Raji (cell line): ENCODE measurements around the gene SPINT4.

Experiments used
- POLR2A ChIP-seq: IDR thresholded peaks from 2 replicates; pipeline ENCODE4 v1.6.1; 2011; ENCODE audit warnings: low read depth, low read length, control low read depth; ENCODE audit not compliant: insufficient read depth

Gene SPINT4

DNA sequence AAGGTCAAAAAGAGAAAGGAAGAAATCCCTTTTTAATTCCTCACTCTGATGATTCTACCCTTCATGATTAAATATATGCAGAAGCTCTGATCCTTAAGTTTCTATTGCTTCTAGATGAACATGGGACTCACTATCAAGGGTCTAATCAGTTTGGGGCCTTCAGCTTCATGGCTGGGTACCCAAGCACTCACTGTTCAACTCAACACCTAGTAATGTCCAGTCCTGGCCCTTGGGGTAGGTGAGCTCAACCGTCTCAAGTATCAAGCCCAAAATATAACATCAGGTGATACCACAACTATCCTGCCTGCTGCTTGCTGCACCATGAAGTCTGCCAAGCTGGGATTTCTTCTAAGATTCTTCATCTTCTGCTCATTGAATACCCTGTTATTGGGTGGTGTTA is at the start of gene SPINT4:
TSS of gene SPINT4 (plus strand) at position 301 of the 400 bp plus-strand sequence. CDS start at position 322, 21 bp downstream.
- TF ChIP-seq POLR2A = no peak

- TF ChIP-seq POLR2A = no peak
Observed at GRCh38 chr20:45672765-45673164, 49.4 kb upstream of the SPINT4 start.

GRCh38 chr20:45679650-45680049 is 42.5 kb upstream of the SPINT4 start:
- TF ChIP-seq POLR2A = no peak

DNA sequence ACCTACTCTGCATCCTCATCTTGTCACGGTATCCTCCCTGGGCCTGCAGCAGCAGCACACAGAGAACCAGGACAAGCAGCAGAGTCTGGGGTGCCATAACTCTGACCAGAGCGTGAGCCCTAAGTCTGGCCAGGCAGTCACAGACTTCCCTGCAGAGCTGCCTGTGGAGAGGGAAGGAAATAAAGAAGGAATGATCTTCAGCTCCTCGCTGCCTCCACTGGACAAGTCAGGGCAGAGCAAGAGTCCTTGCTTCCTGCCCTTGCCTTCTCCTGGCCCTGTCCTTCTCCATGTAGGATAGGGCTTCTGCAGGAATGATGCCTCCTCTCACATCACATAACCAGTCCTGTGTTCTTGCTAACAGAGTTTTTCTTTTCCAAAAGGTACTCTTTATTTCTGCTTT is 36.3 kb upstream of the SPINT4 start:
- TF ChIP-seq POLR2A = no peak

- no peak for TF ChIP-seq POLR2A
Observed at GRCh38 chr20:45695496-45695895, 26.7 kb upstream of the SPINT4 start.

GRCh38 chr20:45701104-45701503 is 21.0 kb upstream of the SPINT4 start:
- no peak for TF ChIP-seq POLR2A

DNA sequence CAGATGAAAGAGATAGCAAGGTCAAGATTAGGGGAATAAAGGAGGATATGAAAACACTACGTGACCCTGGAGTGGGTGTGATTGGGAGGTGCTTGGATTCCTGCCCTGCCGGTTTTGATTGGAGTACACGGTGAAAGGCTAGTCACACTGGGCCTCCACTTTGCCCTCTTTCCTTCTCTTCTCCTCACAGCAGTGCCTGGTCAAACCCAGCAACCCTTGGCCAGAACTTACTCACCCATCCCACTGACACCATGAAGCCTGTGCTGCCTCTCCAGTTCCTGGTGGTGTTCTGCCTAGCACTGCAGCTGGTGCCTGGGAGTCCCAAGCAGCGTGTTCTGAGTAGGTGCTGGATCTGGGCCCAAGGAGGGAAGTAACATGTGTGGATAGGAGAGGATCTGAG is 20.3 kb upstream of the SPINT4 start, which contains the start of gene WFDC13:
TSS of gene WFDC13 (plus strand) at position 166 of the 400 bp plus-strand sequence. CDS start at position 252, 86 bp downstream.
- TF ChIP-seq POLR2A = no peak

DNA sequence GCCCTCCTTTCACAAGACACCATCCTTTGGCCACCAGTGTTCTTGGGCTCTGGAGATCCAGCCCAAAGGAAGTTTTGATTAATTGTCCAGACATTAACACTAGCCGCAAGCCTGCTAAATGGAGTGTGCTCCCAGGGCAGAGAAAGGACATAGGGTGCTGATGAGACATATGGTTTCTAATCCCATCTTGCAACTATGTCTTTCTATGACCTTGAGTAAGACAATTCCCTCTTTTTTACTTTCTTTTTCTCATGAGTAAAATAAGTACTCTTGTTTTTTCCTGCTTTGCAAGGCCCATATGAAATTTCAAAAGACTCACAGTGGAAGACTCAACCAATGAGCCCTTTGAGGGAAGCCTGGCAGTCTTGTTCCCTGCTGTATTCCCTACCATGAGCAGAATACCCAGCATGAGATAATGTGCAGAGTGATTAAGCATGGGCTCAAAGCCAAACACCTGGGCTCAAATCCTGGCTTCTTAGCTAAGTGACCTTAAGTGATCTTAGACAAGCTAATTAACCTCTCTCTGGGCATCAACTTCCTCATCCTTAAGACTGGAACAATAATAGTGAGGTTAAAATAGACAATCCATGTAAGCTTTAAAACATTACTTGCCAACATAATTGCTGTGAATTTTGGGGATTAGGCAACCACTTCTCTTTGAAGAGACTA is 17.0 kb upstream of the SPINT4 start, which contains the start of gene WFDC10B:
TSS of gene WFDC10B (minus strand) at position 51 of the 669 bp plus-strand sequence. CDS start 19,027 bp downstream, outside the sequence.
- TF ChIP-seq POLR2A = no peak

DNA sequence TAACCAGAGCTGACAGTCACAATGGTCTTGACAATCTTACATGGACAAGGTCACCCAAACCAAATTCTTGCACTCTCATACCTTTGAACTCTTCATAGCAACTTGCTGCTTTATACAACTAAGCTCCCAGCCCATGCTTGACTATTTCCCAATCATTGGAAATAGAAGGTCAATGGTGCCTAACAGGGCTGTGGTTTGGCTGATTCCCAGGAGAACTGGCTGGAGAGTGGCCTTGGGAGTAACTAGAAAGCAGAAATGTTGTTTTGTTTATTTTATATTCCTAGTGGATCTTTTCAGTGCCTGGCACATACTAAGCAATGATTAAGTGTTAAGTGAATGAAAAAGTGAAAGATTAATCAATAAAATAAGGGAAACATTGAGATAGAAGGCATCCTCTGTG is 3.0 kb downstream of the SPINT4 start:
- TF ChIP-seq POLR2A = no peak

DNA sequence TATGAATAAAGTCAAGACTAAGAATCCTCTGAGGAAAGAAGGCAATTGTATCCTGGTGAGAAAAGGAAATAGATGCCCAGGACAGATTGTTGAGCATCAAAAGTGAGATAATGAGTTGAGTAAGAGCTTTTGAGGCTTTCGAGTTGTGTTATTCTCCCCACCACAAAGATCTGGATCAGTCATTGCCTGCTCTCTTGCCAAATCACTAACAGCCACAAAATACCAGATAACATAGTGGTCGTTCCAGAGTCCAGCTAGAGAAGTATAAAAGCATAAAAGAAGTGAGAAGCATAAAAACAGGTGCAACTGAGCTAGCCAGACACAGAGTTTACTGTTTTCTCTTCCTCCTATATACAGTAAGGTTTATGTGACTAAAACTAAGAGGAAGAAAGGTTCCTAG is 4.9 kb downstream of the SPINT4 start:
- TF ChIP-seq POLR2A = no peak

- TF ChIP-seq POLR2A = no peak
Observed at GRCh38 chr20:45732199-45732598, 10.1 kb downstream of the SPINT4 start.

GRCh38 chr20:45735552-45735951 is 13.4 kb downstream of the SPINT4 start:
- no peak for TF ChIP-seq POLR2A

GRCh38 chr20:45735988-45736387 is 13.8 kb downstream of the SPINT4 start:
- no peak for TF ChIP-seq POLR2A

DNA sequence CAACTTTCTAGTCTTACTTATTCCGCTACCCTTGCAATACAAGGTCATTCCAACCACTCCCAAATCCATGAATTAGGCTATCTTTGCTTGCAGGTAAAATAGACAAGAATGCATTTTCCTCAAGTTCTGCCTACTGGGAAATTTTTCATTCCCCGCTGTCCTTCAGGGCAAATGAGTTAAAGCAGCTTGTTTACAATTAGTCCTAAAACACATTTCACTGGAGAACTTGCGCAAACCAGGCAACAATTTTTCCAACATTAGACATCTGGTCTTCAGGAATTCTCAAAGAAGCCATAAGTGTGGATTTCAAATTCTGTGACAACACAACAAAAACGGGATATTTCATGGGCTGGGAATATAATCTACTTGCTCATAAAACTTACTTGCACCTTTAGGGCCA is 20.4 kb downstream of the SPINT4 start:
- TF ChIP-seq POLR2A = no peak

GRCh38 chr20:45745015-45745414 is 22.9 kb downstream of the SPINT4 start:
- TF ChIP-seq POLR2A = no peak

DNA sequence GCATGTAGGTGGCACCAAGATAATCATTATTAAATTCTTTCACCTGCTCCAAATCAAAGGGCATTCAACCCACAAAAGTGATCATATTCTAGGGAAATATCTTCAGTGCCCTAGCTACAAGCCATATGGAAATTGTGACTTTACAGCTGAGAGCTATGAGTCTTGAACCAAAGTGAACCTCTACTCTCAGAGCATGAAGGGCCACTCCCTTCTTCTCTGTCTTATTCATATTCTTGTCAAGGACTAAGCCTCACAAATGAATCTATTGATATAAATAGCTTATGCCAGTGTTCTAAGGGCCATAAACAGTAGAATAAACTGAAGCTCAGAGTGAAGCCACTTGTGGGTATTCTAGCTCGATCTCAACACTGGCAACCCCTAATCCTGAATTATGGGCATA is 29.6 kb downstream of the SPINT4 start:
- TF ChIP-seq POLR2A = no peak

- TF ChIP-seq POLR2A = no peak
Observed at GRCh38 chr20:45752746-45753145, 30.6 kb downstream of the SPINT4 start.
